ENCODE measurements around the gene MEGF8.
A peak's percentile ranks its signal among the peaks of the same experiment; 100 is the strongest.
"Not testable (repeated sequence)": the region's sequence is repeated elsewhere in the genome, so short reads cannot be mapped to it uniquely, and the experiment has no call there.

MEGF8 gene

DNA sequence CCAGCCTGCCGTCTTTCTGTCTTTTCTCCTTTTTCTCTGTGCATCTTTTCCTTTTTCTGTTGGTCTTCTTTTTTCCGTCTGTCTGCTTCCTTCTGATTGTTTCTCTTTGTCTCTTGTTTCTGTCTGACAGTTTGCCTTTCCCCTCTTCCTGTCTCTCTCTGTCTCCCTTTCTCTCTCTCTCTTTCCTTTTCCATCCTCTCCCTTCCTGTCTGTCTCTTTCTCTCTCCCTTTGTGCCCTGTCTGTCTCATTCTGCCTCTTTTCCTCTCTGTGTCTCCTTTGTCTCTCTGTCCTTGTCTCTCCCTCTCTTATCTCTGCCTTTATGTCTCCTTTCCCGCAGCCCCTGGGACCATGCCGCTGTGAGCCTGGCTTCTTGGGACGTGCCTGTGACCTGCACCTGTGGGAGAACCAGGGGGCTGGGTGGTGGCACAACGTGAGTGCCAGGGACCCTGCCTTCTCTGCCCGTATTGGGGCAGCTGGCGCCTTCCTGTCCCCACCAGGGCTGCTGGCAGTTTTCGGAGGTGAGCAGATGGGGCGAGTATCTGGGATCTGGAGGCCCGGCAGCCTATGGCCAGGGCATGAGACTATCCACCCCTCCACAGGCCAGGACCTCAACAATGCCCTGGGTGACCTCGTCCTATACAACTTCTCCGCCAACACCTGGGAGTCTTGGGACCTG, 9.4 kb downstream of the MEGF8 start:
- Histone ChIP-seq H3K4me3 (replicated peaks; ENCODE audit: insufficient read depth, low read length) (no peak overlapping the region), H3K27ac (replicated peaks) (peak overlapping the region; percentile 36; the same call in 1 of the 2 replicates), H3K27me3 (ENCODE audit: insufficient read depth, poor library complexity, severe bottlenecking) (no peaks in the 10 kb centered on the region)
- TF ChIP-seq, protein P1, sequence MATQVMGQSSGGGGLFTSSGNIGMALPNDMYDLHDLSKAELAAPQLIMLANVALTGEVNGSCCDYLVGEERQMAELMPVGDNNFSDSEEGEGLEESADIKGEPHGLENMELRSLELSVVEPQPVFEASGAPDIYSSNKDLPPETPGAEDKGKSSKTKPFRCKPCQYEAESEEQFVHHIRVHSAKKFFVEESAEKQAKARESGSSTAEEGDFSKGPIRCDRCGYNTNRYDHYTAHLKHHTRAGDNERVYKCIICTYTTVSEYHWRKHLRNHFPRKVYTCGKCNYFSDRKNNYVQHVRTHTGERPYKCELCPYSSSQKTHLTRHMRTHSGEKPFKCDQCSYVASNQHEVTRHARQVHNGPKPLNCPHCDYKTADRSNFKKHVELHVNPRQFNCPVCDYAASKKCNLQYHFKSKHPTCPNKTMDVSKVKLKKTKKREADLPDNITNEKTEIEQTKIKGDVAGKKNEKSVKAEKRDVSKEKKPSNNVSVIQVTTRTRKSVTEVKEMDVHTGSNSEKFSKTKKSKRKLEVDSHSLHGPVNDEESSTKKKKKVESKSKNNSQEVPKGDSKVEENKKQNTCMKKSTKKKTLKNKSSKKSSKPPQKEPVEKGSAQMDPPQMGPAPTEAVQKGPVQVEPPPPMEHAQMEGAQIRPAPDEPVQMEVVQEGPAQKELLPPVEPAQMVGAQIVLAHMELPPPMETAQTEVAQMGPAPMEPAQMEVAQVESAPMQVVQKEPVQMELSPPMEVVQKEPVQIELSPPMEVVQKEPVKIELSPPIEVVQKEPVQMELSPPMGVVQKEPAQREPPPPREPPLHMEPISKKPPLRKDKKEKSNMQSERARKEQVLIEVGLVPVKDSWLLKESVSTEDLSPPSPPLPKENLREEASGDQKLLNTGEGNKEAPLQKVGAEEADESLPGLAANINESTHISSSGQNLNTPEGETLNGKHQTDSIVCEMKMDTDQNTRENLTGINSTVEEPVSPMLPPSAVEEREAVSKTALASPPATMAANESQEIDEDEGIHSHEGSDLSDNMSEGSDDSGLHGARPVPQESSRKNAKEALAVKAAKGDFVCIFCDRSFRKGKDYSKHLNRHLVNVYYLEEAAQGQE (IDR thresholded peaks at IDR 0.05; ENCODE audit: insufficient replicate concordance, low read depth), result no peak
- no peak for TF ChIP-seq SPI1 (IDR thresholded peaks at IDR 0.05; ENCODE audit: borderline replicate concordance, low read depth)
- TF ChIP-seq, protein P2, sequence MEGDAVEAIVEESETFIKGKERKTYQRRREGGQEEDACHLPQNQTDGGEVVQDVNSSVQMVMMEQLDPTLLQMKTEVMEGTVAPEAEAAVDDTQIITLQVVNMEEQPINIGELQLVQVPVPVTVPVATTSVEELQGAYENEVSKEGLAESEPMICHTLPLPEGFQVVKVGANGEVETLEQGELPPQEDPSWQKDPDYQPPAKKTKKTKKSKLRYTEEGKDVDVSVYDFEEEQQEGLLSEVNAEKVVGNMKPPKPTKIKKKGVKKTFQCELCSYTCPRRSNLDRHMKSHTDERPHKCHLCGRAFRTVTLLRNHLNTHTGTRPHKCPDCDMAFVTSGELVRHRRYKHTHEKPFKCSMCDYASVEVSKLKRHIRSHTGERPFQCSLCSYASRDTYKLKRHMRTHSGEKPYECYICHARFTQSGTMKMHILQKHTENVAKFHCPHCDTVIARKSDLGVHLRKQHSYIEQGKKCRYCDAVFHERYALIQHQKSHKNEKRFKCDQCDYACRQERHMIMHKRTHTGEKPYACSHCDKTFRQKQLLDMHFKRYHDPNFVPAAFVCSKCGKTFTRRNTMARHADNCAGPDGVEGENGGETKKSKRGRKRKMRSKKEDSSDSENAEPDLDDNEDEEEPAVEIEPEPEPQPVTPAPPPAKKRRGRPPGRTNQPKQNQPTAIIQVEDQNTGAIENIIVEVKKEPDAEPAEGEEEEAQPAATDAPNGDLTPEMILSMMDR (IDR thresholded peaks at IDR 0.05; ENCODE audit: insufficient read depth, low read length), result no peak
- no peak for TF ChIP-seq GABPA (IDR thresholded peaks at IDR 0.05; ENCODE audit: low read depth)
- no peak for TF ChIP-seq POLR2AphosphoS5 (IDR thresholded peaks at IDR 0.05; ENCODE audit: low read depth)
- no peak for DNase-seq (ENCODE audit: low read depth in 1 of 2, low spot score in 1 of 2)

DNA sequence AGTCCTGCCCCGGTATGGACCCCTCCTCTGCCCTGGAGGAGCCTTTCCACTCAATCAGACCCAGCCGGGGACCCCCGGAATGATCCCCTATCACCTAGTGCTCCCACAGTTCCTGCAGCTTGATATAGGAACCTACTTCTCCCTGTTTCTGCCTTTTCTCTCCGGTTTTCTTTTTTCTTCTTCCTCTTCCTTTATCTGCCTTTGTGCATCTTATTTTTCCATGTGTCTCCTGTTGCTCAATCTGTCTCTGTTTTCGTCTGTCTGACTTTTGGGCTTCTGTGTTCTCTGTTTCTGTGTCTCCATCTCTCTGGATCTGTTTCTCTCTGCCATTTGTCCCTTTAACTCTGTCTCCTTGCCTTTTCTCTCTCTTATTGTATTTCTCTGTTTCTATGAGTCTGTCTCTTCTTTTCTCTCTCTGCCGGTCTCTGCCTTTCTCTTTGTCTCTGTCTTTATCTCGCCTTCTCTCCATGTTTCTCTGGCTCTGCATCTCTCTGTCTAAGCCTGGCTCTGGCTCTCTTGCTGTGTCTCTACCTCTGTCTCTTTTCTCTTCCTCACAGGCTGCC, 10.0 kb downstream of the MEGF8 start:
- peak in 1 of 2 experiments; percentile 25 for DNase-seq (ENCODE audit: low read depth in 1 of 2, low spot score in 1 of 2)
- Histone ChIP-seq H3K27me3 (ENCODE audit: insufficient read depth, poor library complexity, severe bottlenecking) (no peaks in the 10 kb centered on the region), H3K27ac (replicated peaks) (peak overlapping the region; percentile 36), H3K4me3 (replicated peaks; ENCODE audit: insufficient read depth, low read length) (no peak overlapping the region)
- peak; percentile 89 for TF ChIP-seq GABPA (IDR thresholded peaks at IDR 0.05; ENCODE audit: low read depth)
- TF ChIP-seq, protein P1 (IDR thresholded peaks at IDR 0.05; ENCODE audit: insufficient replicate concordance, low read depth), result no peak
- TF ChIP-seq SPI1 (IDR thresholded peaks at IDR 0.05; ENCODE audit: borderline replicate concordance, low read depth), result peak; percentile 25; the same call in 1 of the 2 replicates

DNA sequence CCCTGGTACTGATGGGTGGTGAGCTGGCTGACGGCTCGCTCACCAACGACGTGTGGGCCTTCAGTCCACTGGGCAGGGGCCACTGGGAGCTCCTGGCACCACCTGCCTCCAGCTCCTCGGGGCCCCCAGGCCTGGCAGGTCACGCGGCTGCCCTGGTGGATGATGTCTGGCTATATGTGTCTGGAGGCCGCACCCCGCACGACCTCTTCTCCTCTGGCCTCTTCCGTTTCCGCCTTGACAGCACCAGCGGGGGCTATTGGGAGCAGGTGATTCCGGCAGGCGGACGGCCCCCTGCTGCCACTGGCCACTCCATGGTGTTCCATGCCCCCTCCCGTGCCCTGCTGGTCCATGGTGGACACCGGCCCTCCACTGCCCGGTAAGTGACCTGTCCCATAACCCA, 10.5 kb downstream of the MEGF8 start:
- H3K27me3 ChIP-seq (ENCODE audit: insufficient read depth, poor library complexity, severe bottlenecking), result no peaks in the 10 kb centered on the region
- TF ChIP-seq SPI1 (IDR thresholded peaks at IDR 0.05; ENCODE audit: borderline replicate concordance, low read depth) (no peak), POLR2AphosphoS5 (IDR thresholded peaks at IDR 0.05; ENCODE audit: low read depth) (no peak), GABPA (IDR thresholded peaks at IDR 0.05; ENCODE audit: low read depth) (no peak)
- TF ChIP-seq, protein P2 (IDR thresholded peaks at IDR 0.05; ENCODE audit: insufficient read depth, low read length), result no peak
- TF ChIP-seq, protein P1 (IDR thresholded peaks at IDR 0.05; ENCODE audit: insufficient replicate concordance, low read depth), result no peak
- no peak for DNase-seq (ENCODE audit: low read depth in 1 of 2, low spot score in 1 of 2)
- H3K27ac ChIP-seq (replicated peaks), result peak overlapping the region; percentile 36
- H3K4me3 ChIP-seq (replicated peaks; ENCODE audit: insufficient read depth, low read length), result no peak overlapping the region

DNA sequence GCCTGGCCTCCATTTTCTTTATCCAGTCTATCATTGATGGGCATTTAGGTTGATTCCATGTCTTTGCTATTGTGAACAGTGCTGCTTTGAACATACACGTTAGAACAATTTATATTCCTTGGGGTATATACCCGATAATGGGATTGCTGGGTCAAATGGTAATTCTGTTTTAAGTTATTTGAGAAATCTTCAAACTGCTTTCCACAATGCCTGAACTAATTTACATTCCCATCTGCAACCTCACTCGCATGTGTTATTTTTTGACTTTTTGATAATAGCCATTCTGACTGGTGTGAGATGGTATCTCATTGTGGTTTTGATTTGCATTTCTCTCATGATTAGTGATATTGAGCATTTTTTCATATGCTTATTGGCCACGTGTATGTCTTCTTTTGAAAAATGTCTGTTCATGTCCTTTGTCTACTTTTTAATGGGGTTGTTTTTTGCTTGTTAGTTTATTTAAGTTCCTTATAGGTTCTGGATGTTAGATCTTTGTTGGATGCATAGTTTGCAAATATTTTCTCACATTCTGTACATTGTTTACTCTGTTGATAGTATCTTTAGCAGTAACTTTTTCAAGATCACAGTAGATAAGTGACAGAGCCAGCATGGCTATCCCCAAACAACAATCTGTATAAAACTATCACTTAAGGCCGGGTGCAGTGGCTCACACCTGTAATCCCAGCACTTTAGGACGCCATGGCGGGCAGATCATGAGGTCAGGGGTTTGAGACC, 13.9 kb downstream of the MEGF8 start:
- DNase-seq (ENCODE audit: low read depth in 1 of 2, low spot score in 1 of 2); H3K27ac ChIP-seq (replicated peaks); H3K4me3 ChIP-seq (replicated peaks; ENCODE audit: insufficient read depth, low read length); H3K27me3 ChIP-seq (ENCODE audit: insufficient read depth, poor library complexity, severe bottlenecking): not testable (repeated sequence)

DNA sequence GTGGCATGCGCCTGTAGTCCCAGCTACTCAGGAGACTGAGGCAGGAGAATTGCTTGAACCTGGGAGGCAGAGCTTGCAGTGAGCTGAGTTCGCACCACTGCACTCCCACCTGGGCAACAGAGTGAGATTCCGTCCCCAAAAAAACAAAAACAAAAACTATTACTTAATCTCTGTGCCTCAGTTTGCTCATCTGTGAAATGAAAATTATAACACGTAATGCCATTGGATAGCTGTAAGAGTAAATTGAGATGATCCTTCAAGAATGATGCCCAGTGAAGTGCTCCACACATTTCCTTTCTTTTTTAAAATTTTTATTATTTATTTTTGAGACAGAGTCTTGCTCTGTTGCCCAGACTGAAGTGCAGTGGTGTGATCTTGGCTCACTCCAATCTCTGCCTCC, 14.5 kb downstream of the MEGF8 start:
- H3K27me3 ChIP-seq (ENCODE audit: insufficient read depth, poor library complexity, severe bottlenecking); H3K27ac ChIP-seq (replicated peaks); DNase-seq (ENCODE audit: low read depth in 1 of 2, low spot score in 1 of 2); H3K4me3 ChIP-seq (replicated peaks; ENCODE audit: insufficient read depth, low read length): not testable (repeated sequence)

Measured in HL-60 (cell line).